HepG2 (cell line): Measurements from ENCODE around the gene WSB2. TPM values are rescaled to one million over a fixed set of nuclear protein-coding genes. Genes with fewer than 3 reads are reported as not detected.
"Not testable (repeated sequence)": the region's sequence is repeated elsewhere in the genome, so short reads cannot be mapped to it uniquely, and the experiment has no call there.

Source experiments
- ATAC-seq: fragments of 200-7000 bp; cut with Tn5 transposase; 3 replicates; pipeline ENCODE4 v1.9.1; 2020; ENCODE audit warnings: mild to moderate bottlenecking, moderate library complexity
- BruUV-seq: library from RNA; stranded (reverse); fragments of 400-500 nt; replicated peaks from 2 replicates; lab custom pipeline; 2021; lab: Mats Ljungman, UMichigan
- CTCF ChIA-PET: fragments of 300-600 bp; formaldehyde crosslinking; extraction: SDS; loops from one replicate; lab custom pipeline; 2021; ENCODE audit warnings: low total read pairs, inconsistent platforms, low intra/inter-chr PET ratio; lab: Yijun Ruan, JAX
- POLR2A ChIA-PET: fragments of 350-600 bp; sonication (Branson Sonifier 250); formaldehyde crosslinking; loops from one replicate; lab custom pipeline; 2020; ENCODE audit warnings: antibody characterized with exemption, inconsistent platforms; lab: Yijun Ruan, JAX
- DNase-seq: peaks from one replicate; pipeline ENCODE4 v3.0.0-alpha.2; 2015; ENCODE audit warnings: low spot score
- FAIRE-seq: peaks from 3 replicates; lab custom pipeline; 2011; peaks lifted over from hg19 to GRCh38; lab: Jason Lieb, UNC
- H2AFZ ChIP-seq: one replicate; pipeline ENCODE4 v1.6.1; 2011; ENCODE audit warnings: low read length, inconsistent platforms
- H3K27ac ChIP-seq: fragments of 300-600 bp; 3 replicates; pipeline ENCODE4 v1.8.0; 2011; ENCODE audit warnings: mixed run types, mild to moderate bottlenecking, mixed read lengths, low read length, inconsistent platforms; ENCODE audit not compliant: insufficient read depth; ENCODE audit errors: extremely low read length
- H3K27me3 ChIP-seq, 2 experiments: fragments of 200-600 bp in 1 of 2; 2 replicates in 1 of 2; 3 replicates in 1 of 2; pipeline versions ENCODE4 v1.6.0 to v1.8.0; 2011; ENCODE audit warnings: low read length in 2 of 2, mild to moderate bottlenecking in 2 of 2, moderate library complexity in 2 of 2, inconsistent platforms in 1 of 2; ENCODE audit not compliant: insufficient read depth in 2 of 2, control insufficient read depth in 1 of 2
- H3K36me3 ChIP-seq, 2 experiments: fragments of 200-600 bp in 1 of 2; replicated peaks in 1 of 2; 2 replicates in 1 of 2; 3 replicates in 1 of 2; pipeline versions ENCODE4 v1.5.1 to v1.8.0; 2011; ENCODE audit warnings: low read length in 2 of 2, inconsistent platforms in 1 of 2; ENCODE audit not compliant: insufficient read depth in 2 of 2, control insufficient read depth in 1 of 2
- H3K4me1 ChIP-seq: 2 replicates; pipeline ENCODE4 v1.5.1; 2012; ENCODE audit warnings: low read length, inconsistent platforms; ENCODE audit not compliant: insufficient read depth
- H3K4me2 ChIP-seq: 2 replicates; pipeline ENCODE4 v1.6.0; 2011; ENCODE audit warnings: low read depth, low read length, inconsistent platforms
- H3K4me3 ChIP-seq, 3 experiments: fragments of 200-600 bp in 1 of 3; sonication (generic), shearing (Covaris generic) in 1 of 3; replicated peaks in 1 of 3; 2 replicates each; pipeline ENCODE4 v1.5.1; 2011 to 2016; ENCODE audit warnings: low read length in 3 of 3, inconsistent platforms in 2 of 3, low read depth in 2 of 3, mild to moderate bottlenecking in 2 of 3, control low read depth in 1 of 3, mixed read lengths in 1 of 3; ENCODE audit not compliant: insufficient read depth in 1 of 3
- H3K79me2 ChIP-seq: one replicate; pipeline ENCODE4 v1.6.1; 2011; ENCODE audit warnings: low read length, inconsistent platforms; ENCODE audit not compliant: insufficient read depth
- H3K9ac ChIP-seq: 2 replicates; pipeline ENCODE4 v1.6.0; 2011; ENCODE audit warnings: mild to moderate bottlenecking, low read depth, low read length, inconsistent platforms; ENCODE audit not compliant: insufficient read depth
- H3K9me3 ChIP-seq: 2 replicates; pipeline ENCODE4 v1.5.1; 2012; ENCODE audit warnings: mild to moderate bottlenecking, low read length
- H4K20me1 ChIP-seq: 2 replicates; pipeline ENCODE4 v1.6.0; 2011; ENCODE audit warnings: inconsistent platforms, mild to moderate bottlenecking, low read length, moderate library complexity; ENCODE audit not compliant: insufficient read depth
- ARNT2 ChIP-seq: sonication (generic); formaldehyde crosslinking; IDR thresholded peaks from 2 replicates; pipeline ENCODE4 v1.8.0; 2022; ENCODE audit warnings: mild to moderate bottlenecking, low read depth, missing genetic modification reagents, moderate library complexity
- ASH2L ChIP-seq: fragments of 300-600, 200-600 bp; sonication (generic); IDR thresholded peaks from 2 replicates; pipeline ENCODE4 v1.7.0; 2017; ENCODE audit warnings: low read depth, mild to moderate bottlenecking, moderate library complexity, mixed read lengths, low read length; ENCODE audit not compliant: insufficient read length
- CREB1 ChIP-seq, 2 experiments: fragments of 450-650 bp in 1 of 2; IDR thresholded peaks; 2 replicates each; pipeline ENCODE4 v1.6.1; 2016 to 2017; ENCODE audit warnings: control low read depth in 1 of 2, mild to moderate bottlenecking in 1 of 2, missing compliant biosample characterization in 1 of 2, missing genetic modification characterization in 1 of 2
- FOXC1 ChIP-seq: sonication (generic); formaldehyde crosslinking; IDR thresholded peaks from 2 replicates; pipeline ENCODE4 v1.8.0; 2022; ENCODE audit warnings: mild to moderate bottlenecking, missing genetic modification reagents, borderline replicate concordance
- FOXK2 ChIP-seq: fragments of 450-650 bp; IDR thresholded peaks from 2 replicates; pipeline ENCODE4 v1.6.1; 2016
- KAT7 ChIP-seq: IDR thresholded peaks from 2 replicates; pipeline ENCODE4 v1.6.1; 2018; ENCODE audit warnings: borderline replicate concordance, missing compliant biosample characterization
- MBD4 ChIP-seq: IDR thresholded peaks from 2 replicates; pipeline ENCODE4 v1.6.1; 2012; ENCODE audit warnings: low read length, inconsistent platforms, borderline replicate concordance
- PTBP1 ChIP-seq: fragments of 200-400 bp; formaldehyde crosslinking; IDR thresholded peaks from 2 replicates; pipeline ENCODE4 v1.6.1; 2018; ENCODE audit warnings: low read length, low read depth; ENCODE audit not compliant: poor library complexity, severe bottlenecking
- RFX5 ChIP-seq: IDR thresholded peaks from 2 replicates; pipeline ENCODE4 v1.6.1; 2011; ENCODE audit warnings: low read depth, low read length, improper control_type of control experiment
- TAF1 ChIP-seq: sonication (generic); formaldehyde crosslinking; IDR thresholded peaks from 2 replicates; pipeline ENCODE4 v1.4.0; 2020; ENCODE audit warnings: missing genetic modification reagents
- ZMYM4 ChIP-seq: sonication (generic); formaldehyde crosslinking; IDR thresholded peaks from 2 replicates; pipeline ENCODE4 v1.8.1; 2023; ENCODE audit warnings: mild to moderate bottlenecking, missing genetic modification reagents
- ZNF317 ChIP-seq: sonication (generic); formaldehyde crosslinking; IDR thresholded peaks from 2 replicates; pipeline ENCODE4 v1.5.0; 2020; ENCODE audit warnings: mild to moderate bottlenecking, missing genetic modification reagents
- ZNF549 ChIP-seq: sonication (generic); formaldehyde crosslinking; IDR thresholded peaks from 2 replicates; pipeline ENCODE4 v1.5.0; 2020; ENCODE audit warnings: missing genetic modification reagents
- WGBS: methylation state at CpG from one replicate; pipeline ENCODE4 v1.1.6; 2017; ENCODE audit warnings: low lambda C conversion rate; 5-methylcytosine and 5-hydroxymethylcytosine counted together
- in situ Hi-C: cut with HindIII; loops from 2 replicates; pipeline ENCODE4 v1.10.0; 2017; ENCODE audit warnings: low pct_unique_long_range_greater_than_20kb; ENCODE audit not compliant: extremely low pct_ligation_motif_present
- intact Hi-C: fragments of 100-400 bp; cut with micrococcal nuclease; formaldehyde crosslinking; loops from one replicate; pipeline ENCODE4 v1.10.0; 2022; ENCODE audit not compliant: unreplicated experiment
- polyA plus RNA-seq, 8 experiments: library from polyadenylated mRNA; depleted of rRNA in 3 of 8; stranded (reverse) in 7 of 8; unstranded in 1 of 8; fragments of >200 nt; fragmentation: Illumina TruSeq in 4 of 8; extraction: Trizol in 4 of 8; gene quantifications; 2 replicates each; pipeline versions ENCODE4 v1.2.1 to v1.2.3, GENCODE V29; 2011 to 2016; ENCODE audit warnings: low read depth in 4 of 8, missing spikeins in 1 of 8, mixed read lengths in 1 of 8; ENCODE audit not compliant: insufficient read depth in 1 of 8
- total RNA-seq, 5 experiments: library from RNA; depleted of rRNA; stranded (reverse); fragments of >200 nt; fragmentation: Illumina TruSeq; extraction: Trizol; gene quantifications; 2 replicates each; pipeline ENCODE4 v1.2.3, GENCODE V29; 2016; ENCODE audit warnings: low read depth in 1 of 5
- TF ChIP-seq, protein P1 (sequence below): sonication (generic); formaldehyde crosslinking; IDR thresholded peaks from 2 replicates; pipeline ENCODE4 v1.8.0; 2022; ENCODE audit warnings: missing genetic modification reagents, mild to moderate bottlenecking, borderline replicate concordance
- TF ChIP-seq, protein P2 (sequence below): sonication (generic); formaldehyde crosslinking; IDR thresholded peaks from 2 replicates; pipeline ENCODE4 v1.4.0; 2020; ENCODE audit warnings: missing genetic modification reagents, borderline replicate concordance

WSB2 gene
- total and polyA plus RNA-seq, 2 of the 13 experiments (the other 11 are each of a cell fraction or from before 2014, with no cell fraction given): 31.0 to 82.8 TPM

DNA sequence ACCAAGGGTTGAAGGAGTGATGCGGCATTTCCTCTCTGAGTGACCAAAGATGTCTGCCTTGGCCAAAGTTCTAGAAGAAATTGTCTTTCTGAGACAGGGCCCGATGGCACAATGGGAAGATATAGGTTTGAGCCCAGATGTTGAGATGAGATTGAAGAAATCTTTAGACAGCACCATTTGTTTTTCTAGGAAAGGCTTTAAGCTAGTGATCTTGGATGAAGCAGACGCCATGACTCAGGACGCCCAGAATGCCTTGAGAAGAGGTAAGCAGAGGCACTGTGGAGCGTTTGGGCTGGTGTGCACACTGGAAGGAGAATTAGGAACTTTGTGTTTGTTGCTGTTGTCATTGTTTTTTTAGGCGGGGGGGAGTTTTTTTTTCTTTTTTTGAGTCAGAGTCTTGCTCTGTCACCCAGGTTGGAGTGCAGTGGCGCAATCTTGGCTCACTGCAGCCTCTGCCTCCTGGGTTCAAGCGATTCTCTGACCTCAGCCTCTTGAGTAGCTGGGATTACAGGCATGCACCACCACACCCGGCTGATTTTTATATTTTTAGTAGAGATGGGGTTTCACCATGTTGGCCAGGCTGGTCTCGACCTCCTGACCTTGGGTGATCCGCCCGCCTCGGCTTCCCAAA lies 38.8 kb downstream of the WSB2 start:
- H4K20me1 ChIP-seq, BruUV-seq, intact Hi-C loops, H3K27ac ChIP-seq, H2AFZ ChIP-seq, H3K27me3 ChIP-seq, DNase-seq, H3K9me3 ChIP-seq, H3K4me2 ChIP-seq, ATAC-seq, H3K4me3 ChIP-seq, H3K9ac ChIP-seq, FAIRE-seq, in situ Hi-C loops, POLR2A ChIA-PET, CTCF ChIA-PET: not testable (repeated sequence)
- H3K79me2 ChIP-seq: peaks cover 11% of the 10 kb centered on the region
- peaks cover 17% of the 10 kb centered on the region for H3K4me1 ChIP-seq
- H3K36me3 ChIP-seq: peaks cover 18 to 62% of the 10 kb centered on the region in 2 experiments
- 98% methylated on average over 13 of the region's 13 CpGs for WGBS

DNA sequence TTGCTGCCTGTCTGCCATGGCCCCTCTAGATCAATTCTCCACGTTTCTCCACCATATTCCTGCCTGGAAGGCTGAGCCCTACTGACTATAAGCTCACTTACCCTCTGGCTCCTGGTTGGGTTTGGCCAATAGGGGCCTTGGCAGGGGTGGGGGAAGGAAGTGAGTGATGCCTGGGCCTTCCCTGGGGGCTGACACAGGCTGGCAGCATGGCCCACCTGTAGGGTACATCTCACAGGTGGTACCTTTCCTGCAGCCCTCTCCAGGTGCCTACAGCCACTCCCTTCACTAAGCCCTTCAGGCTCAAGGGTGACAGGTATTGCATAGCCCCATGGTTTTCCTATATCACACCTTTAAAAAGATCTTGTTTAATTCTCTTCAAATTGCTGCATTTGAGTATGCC lies 40.9 kb downstream of the WSB2 start:
- H3K4me1 ChIP-seq: peaks cover 29% of the 10 kb centered on the region
- ATAC-seq: no peak
- no peak overlapping the region for H2AFZ ChIP-seq
- ChIA-PET POLR2A (no interaction called here), CTCF (no interaction called here)
- no peak overlapping the region for H3K27ac ChIP-seq
- H3K4me3 ChIP-seq: no peak overlapping the region
- intact Hi-C loops: no loop called here
- in situ Hi-C loops: no loop called here
- BruUV-seq: no TSS peak
- WGBS: 89% methylated on average over 1 of the region's 1 CpG
- H4K20me1 ChIP-seq: no peaks in the 10 kb centered on the region
- DNase-seq: no peak
- H3K4me2 ChIP-seq: no peak overlapping the region
- no peaks in the 10 kb centered on the region for H3K27me3 ChIP-seq
- no peak overlapping the region for H3K9ac ChIP-seq
- FAIRE-seq: no peak
- no peaks in the 10 kb centered on the region for H3K9me3 ChIP-seq
- peaks cover 15% of the 10 kb centered on the region for H3K79me2 ChIP-seq
- peaks cover 9 to 42% of the 10 kb centered on the region in 2 experiments for H3K36me3 ChIP-seq
- TF ChIP-seq RFX5: no peak
- no peak for TF ChIP-seq KAT7
- TF ChIP-seq, protein P1, sequence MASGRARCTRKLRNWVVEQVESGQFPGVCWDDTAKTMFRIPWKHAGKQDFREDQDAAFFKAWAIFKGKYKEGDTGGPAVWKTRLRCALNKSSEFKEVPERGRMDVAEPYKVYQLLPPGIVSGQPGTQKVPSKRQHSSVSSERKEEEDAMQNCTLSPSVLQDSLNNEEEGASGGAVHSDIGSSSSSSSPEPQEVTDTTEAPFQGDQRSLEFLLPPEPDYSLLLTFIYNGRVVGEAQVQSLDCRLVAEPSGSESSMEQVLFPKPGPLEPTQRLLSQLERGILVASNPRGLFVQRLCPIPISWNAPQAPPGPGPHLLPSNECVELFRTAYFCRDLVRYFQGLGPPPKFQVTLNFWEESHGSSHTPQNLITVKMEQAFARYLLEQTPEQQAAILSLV: no peak
- TF ChIP-seq ZNF549 (CRISPR knock-in tag): no peak
- TF ChIP-seq CREB1 (IDR thresholded peaks at IDR 0.05): no peak
- no peak for TF ChIP-seq CREB1 (CRISPR knock-in tag; IDR thresholded peaks at IDR 0.05)
- no peak for TF ChIP-seq MBD4
- TF ChIP-seq, protein P2, sequence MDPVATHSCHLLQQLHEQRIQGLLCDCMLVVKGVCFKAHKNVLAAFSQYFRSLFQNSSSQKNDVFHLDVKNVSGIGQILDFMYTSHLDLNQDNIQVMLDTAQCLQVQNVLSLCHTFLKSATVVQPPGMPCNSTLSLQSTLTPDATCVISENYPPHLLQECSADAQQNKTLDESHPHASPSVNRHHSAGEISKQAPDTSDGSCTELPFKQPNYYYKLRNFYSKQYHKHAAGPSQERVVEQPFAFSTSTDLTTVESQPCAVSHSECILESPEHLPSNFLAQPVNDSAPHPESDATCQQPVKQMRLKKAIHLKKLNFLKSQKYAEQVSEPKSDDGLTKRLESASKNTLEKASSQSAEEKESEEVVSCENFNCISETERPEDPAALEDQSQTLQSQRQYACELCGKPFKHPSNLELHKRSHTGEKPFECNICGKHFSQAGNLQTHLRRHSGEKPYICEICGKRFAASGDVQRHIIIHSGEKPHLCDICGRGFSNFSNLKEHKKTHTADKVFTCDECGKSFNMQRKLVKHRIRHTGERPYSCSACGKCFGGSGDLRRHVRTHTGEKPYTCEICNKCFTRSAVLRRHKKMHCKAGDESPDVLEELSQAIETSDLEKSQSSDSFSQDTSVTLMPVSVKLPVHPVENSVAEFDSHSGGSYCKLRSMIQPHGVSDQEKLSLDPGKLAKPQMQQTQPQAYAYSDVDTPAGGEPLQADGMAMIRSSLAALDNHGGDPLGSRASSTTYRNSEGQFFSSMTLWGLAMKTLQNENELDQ (CRISPR knock-in tag): no peak
- no peak for TF ChIP-seq ASH2L
- TF ChIP-seq FOXC1 (CRISPR knock-in tag): no peak
- no peak for TF ChIP-seq ARNT2 (CRISPR knock-in tag)
- no peak for TF ChIP-seq FOXK2
- TF ChIP-seq TAF1: no peak
- no peak for TF ChIP-seq ZNF317 (CRISPR knock-in tag)
- no peak for TF ChIP-seq PTBP1
- no peak for TF ChIP-seq ZMYM4 (CRISPR knock-in tag)
